ENCODE data around the gene MCCC2. TPM values are rescaled to one million over a fixed set of nuclear protein-coding genes. Genes with fewer than 3 reads are reported as not detected.

MCCC2 gene
- total and polyA plus RNA-seq, 2 of the 13 experiments (the other 11 are each of a cell fraction or from before 2014, with no cell fraction given), result 44.8 to 83.6 TPM

DNA sequence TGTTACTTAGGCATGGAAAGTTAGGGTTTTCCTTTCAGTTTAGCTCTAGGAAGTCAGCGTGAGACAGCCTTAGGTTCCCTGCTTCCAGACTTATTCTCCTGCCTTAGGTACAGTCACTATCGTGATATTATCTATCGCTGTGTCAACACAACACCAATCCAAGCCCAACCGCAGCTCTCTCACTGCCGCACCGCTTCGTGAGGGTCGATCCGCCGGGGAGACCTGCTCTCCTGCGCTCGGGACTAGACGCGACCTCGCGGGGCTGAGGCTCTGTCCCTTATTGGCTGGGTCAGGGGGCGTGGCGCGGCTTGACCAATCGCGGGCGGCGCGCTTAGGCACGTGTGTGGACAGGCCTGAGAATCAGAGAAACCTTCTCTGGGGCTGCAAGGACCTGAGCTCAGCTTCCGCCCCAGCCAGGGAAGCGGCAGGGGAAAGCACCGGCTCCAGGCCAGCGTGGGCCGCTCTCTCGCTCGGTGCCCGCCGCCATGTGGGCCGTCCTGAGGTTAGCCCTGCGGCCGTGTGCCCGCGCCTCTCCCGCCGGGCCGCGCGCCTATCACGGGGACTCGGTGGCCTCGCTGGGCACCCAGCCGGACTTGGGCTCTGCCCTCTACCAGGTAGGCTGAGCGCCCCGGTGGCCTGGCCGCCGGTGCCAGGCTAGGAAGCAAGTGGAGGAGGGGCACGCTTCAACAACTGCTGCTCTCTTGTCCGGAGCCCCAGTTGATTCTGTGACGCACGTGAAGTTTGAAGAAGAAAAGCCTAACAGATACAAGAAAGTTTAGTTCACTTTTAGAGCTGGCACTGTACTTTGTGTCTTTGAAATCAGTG, at the start of gene MCCC2 (continued):
- TF ChIP-seq, protein P1, sequence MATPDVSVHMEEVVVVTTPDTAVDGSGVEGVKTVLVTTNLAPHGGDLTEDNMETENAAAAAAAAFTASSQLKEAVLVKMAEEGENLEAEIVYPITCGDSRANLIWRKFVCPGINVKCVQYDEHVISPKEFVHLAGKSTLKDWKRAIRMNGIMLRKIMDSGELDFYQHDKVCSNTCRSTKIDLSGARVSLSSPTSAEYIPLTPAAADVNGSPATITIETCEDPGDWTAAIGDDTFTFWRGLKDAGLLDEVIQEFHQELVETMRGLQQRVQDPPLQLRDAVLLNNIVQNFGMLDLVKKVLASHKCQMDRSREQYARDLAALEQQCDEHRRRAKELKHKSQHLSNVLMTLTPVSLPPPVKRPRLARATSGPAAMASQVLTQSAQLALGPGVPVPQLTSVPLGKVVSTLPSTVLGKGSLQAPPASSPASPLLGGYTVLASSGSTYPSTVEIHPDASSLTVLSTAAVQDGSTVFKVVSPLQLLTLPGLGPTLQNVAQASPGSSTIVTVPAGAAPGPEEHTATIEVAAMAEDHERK (CRISPR knock-in tag; IDR thresholded peaks at IDR 0.05; ENCODE audit: low read depth), result no peak
- TF ChIP-seq ZNF883 (CRISPR knock-in tag; IDR thresholded peaks at IDR 0.05; ENCODE audit: not compliant biosample characterization) (no peak), ZNF709 (CRISPR knock-in tag; IDR thresholded peaks at IDR 0.05) (0 out of 2 replicates have a peak, but pooled peaks have one; percentile 42), RAD21 (CRISPR knock-in tag; IDR thresholded peaks at IDR 0.05) (peak; percentile 68), ZSCAN31 (CRISPR knock-in tag; IDR thresholded peaks at IDR 0.05; ENCODE audit: low read depth) (peak; percentile 57; the same call in 1 of the 2 replicates), ZNF24 (IDR thresholded peaks at IDR 0.05) (no peak), CBFB (CRISPR knock-in tag; IDR thresholded peaks at IDR 0.05) (peak; percentile 34; the same call in 1 of the 2 replicates), ZFY (CRISPR knock-in tag; IDR thresholded peaks at IDR 0.05) (peak; percentile 98), ZFAT (CRISPR knock-in tag; conservative IDR thresholded peaks at IDR 0.05) (no peak), HIVEP1 (CRISPR knock-in tag; IDR thresholded peaks at IDR 0.05) (no peak), PBX3 (CRISPR knock-in tag; IDR thresholded peaks at IDR 0.05; ENCODE audit: borderline replicate concordance) (peak; percentile 50; the same call in 1 of the 2 replicates), ZSCAN20 (CRISPR knock-in tag; IDR thresholded peaks at IDR 0.05; ENCODE audit: borderline replicate concordance) (no peak), ZNF205 (CRISPR knock-in tag; IDR thresholded peaks at IDR 0.05) (no peak), MYPOP (CRISPR knock-in tag; IDR thresholded peaks at IDR 0.05) (peak; percentile 60; the same call in 1 of the 2 replicates), KLF11 (CRISPR knock-in tag; IDR thresholded peaks at IDR 0.05) (peak; percentile 89; the same call in 1 of the 2 replicates), SKI (IDR thresholded peaks at IDR 0.05; ENCODE audit: partially characterized antibody) (no peak), SP5 (CRISPR knock-in tag; IDR thresholded peaks at IDR 0.05; ENCODE audit: borderline replicate concordance, low read depth) (no peak)
- TF ChIP-seq, protein P2, sequence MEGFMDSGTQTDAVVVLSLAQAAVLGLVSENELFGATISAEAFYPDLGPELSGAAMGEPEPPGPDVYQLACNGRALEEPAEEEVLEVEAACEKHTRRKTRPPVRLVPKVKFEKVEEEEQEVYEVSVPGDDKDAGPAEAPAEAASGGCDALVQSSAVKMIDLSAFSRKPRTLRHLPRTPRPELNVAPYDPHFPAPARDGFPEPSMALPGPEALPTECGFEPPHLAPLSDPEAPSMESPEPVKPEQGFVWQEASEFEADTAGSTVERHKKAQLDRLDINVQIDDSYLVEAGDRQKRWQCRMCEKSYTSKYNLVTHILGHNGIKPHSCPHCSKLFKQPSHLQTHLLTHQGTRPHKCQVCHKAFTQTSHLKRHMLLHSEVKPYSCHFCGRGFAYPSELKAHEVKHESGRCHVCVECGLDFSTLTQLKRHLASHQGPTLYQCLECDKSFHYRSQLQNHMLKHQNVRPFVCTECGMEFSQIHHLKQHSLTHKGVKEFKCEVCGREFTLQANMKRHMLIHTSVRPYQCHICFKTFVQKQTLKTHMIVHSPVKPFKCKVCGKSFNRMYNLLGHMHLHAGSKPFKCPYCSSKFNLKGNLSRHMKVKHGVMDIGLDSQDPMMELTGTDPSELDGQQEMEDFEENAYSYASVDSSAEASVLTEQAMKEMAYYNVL (CRISPR knock-in tag; IDR thresholded peaks at IDR 0.05; ENCODE audit: borderline replicate concordance), result no peak; the same call in 1 of the 2 replicates
- TF ChIP-seq, protein P3, sequence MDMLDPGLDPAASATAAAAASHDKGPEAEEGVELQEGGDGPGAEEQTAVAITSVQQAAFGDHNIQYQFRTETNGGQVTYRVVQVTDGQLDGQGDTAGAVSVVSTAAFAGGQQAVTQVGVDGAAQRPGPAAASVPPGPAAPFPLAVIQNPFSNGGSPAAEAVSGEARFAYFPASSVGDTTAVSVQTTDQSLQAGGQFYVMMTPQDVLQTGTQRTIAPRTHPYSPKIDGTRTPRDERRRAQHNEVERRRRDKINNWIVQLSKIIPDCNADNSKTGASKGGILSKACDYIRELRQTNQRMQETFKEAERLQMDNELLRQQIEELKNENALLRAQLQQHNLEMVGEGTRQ (IDR thresholded peaks at IDR 0.05; ENCODE audit: low read depth, low read length), result peak; percentile 83
- TF ChIP-seq, protein P3 (CRISPR knock-in tag; IDR thresholded peaks at IDR 0.05; ENCODE audit: borderline replicate concordance), result peak; percentile 95; the same call in 1 of the 2 replicates

Measured in HepG2 (cell line).